GM21723 (cell line): Measurements from ENCODE around the gene GTF3A.
A peak's percentile ranks its signal among the peaks of the same experiment; 100 is the strongest.

Experiments
- ATAC-seq: cut with Tn5 transposase; IDR thresholded peaks from one replicate; pipeline ENCODE4 v1.9.1; 2021; ENCODE audit warnings: mild to moderate bottlenecking, moderate library complexity; ENCODE audit not compliant: unreplicated experiment

GTF3A gene

GRCh38 chr13:27446986-27447583 lies 22.7 kb downstream of the GTF3A start:
- no peak for ATAC-seq

GRCh38 chr13:27448308-27448707 lies 23.9 kb downstream of the GTF3A start:
- ATAC-seq, result no peak

GRCh38 chr13:27449081-27449603 lies 24.7 kb downstream of the GTF3A start:
- no peak for ATAC-seq

- peak; percentile 84 for ATAC-seq
Measured at GRCh38 chr13:27449936-27450828, 25.8 kb downstream of the GTF3A start, which contains the start of gene MTIF3. Gene MTIF3, minus strand, starts transcription at chr13:27450564. Its CDS starts 10,116 bp downstream, at chr13:27440448.

- no peak for ATAC-seq
Measured at GRCh38 chr13:27450921-27451471, 26.6 kb downstream of the GTF3A start.

- no peak for ATAC-seq
Measured at GRCh38 chr13:27455331-27455855, 31.0 kb downstream of the GTF3A start.

- ATAC-seq, result no peak
Measured at GRCh38 chr13:27461940-27462584, 37.6 kb downstream of the GTF3A start.

- ATAC-seq, result no peak
Measured at GRCh38 chr13:27463500-27463899, 39.1 kb downstream of the GTF3A start.

- no peak for ATAC-seq
Measured at GRCh38 chr13:27465611-27466010, 41.2 kb downstream of the GTF3A start.

- no peak for ATAC-seq
Measured at GRCh38 chr13:27466513-27466912, 42.1 kb downstream of the GTF3A start.

GRCh38 chr13:27470075-27470820 lies 45.8 kb downstream of the GTF3A start:
- ATAC-seq, result no peak

- ATAC-seq, result no peak
Measured at GRCh38 chr13:27472441-27472840, 48.0 kb downstream of the GTF3A start.

- no peak for ATAC-seq
Measured at GRCh38 chr13:27472941-27473340, 48.5 kb downstream of the GTF3A start.

GRCh38 chr13:27474751-27475268 lies 50.4 kb downstream of the GTF3A start:
- no peak for ATAC-seq

- ATAC-seq, result no peak
Measured at GRCh38 chr13:27476943-27477703, 52.7 kb downstream of the GTF3A start.

- no peak for ATAC-seq
Measured at GRCh38 chr13:27481766-27482165, 57.3 kb downstream of the GTF3A start.

GRCh38 chr13:27482983-27483382 lies 58.6 kb downstream of the GTF3A start:
- ATAC-seq, result peak; percentile 94

GRCh38 chr13:27483421-27483820 lies 59.0 kb downstream of the GTF3A start:
- ATAC-seq, result no peak
